Nucleus accumbens (tissue), 56 donors: Measurements from ENCODE around the gene TIFAB.
"Not testable (repeated sequence)": the region's sequence is repeated elsewhere in the genome, so short reads cannot be mapped to it uniquely, and the experiment has no call there.

ENCODE experiments used
- DNase-seq, 56 donors: peaks; one replicate each; lab custom pipeline; 2025; lab: John Stamatoyannopoulos, UW

The TIFAB gene, protein sequence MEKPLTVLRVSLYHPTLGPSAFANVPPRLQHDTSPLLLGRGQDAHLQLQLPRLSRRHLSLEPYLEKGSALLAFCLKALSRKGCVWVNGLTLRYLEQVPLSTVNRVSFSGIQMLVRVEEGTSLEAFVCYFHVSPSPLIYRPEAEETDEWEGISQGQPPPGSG

DNA sequence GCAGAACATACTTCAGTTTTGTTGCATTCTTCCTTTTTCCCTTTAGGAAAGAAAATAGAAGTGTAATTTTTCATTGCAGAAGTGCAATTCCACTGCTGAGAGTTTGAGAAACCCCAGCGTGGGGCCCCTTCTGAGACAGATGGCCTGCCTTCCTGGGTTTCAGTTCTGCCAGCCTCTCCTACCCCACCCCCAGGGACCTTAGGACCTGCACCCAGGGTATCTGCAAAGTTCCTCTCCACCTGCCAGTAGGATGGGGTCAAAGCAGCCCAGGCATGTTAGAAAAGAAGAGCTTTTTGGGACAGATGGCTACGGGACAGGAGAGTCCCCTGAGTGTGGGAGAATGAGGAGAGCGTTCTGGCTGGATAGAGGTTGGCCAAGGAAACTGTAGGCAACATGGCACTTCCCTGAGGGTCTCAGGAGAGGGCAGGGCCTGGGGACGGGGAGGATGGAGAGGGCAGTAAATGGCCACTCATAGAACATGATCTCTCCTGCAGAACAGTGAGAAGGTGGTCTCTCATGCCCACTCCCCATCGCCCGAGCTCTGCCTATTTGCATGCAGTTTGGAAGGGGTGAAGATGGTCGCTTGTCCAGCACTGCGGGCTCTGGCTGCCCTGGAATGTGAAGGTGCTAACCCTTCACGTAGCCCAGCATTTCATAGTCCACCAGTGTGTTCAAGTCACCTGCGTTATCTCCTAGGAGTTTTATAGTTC lies at the start of gene TIFAB:
Gene TIFAB, minus strand, starts transcription at position 31 of the 710 bp plus-strand sequence. CDS start 2,412 bp downstream, outside the sequence.
- peak in 1 of 56 donors; percentile 11 for DNase-seq

DNA sequence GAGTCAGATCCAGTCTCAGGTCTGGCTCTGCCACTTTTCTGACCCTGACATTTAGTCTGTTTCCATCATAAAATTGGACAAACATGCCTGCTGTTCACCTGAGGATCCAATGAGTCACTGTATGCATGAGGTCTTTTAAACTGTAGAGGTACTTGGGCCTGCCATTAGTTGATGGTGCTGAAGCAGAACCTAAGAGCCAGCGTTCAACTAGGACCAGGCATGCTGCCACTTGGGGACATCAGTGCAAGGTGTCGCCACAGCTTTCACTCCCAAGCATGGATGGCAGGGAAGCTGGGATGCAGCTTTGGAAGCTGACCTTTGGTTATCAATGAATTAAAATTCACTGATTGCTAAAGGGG lies 46.5 kb upstream of the TIFAB start:
- DNase-seq = no peak

GRCh38 chr5:135497971-135498636 lies 46.0 kb upstream of the TIFAB start:
- DNase-seq = no peak

GRCh38 chr5:135495531-135495930 lies 43.4 kb upstream of the TIFAB start:
- DNase-seq = not testable (repeated sequence)

DNA sequence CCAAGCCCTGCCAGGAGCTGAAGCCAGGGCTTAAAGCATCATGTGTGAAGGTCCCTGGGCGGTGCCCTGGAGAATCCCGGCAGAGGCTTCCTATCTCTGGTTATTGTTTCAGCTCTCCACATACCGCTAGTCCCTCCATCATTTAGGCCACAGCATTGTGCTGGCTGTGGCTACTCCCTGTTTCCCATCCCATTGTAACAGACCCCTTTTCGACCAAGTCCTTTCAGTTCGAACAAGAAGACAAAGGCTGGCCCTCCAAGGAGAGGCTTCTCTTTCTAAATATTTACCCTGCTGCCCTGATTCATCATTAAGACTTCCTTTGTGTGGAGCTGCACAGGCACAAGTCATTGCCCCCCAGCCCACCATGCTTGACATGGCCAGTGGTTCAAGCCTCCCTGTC lies 42.0 kb upstream of the TIFAB start:
- no peak for DNase-seq

GRCh38 chr5:135493406-135494180 lies 41.4 kb upstream of the TIFAB start:
- DNase-seq = peak in 2 of 56 donors; percentile 3 to 5

DNA sequence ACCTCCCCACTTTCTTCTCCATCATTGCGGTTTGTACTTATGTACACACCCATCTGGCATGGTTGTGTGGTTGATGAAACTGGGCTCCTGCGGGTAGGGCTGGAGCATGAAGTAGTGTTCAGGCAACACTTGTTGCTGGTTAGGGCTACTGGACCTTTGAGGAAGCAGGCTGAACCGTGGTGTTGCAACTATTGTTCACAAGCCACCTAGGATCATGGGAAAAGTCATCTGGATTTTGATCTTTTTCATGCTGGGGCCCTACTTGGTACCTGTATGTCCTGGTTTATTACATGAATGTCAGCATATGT lies 40.1 kb upstream of the TIFAB start:
- DNase-seq = no peak

- no peak for DNase-seq
Measured at GRCh38 chr5:135491552-135492318, 39.6 kb upstream of the TIFAB start.

DNA sequence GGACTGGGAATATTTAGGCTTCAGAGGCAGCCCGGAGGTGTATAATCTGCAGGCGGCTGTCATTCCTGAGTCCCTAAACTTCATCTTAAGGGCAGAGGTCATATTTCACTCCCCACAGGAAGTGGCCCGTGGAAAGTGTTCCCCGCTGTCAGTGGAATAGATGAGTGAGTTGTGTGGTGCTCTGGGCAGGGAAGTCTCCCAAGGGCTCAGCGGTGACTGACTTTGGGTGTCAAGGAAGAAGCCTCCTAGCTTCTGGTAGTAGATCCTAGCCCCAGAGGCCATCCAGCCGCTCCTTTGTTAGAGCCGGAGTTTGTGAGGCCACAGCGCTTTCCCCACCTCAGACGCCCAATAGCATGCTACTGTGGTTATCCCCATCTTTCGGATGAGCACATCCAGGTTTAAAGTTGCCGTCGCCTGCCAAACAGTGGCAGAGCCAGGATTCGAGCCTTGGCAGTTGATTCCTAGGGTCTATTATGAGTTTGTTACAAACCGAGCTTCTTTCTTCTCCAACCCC lies 38.9 kb upstream of the TIFAB start:
- no peak for DNase-seq

- DNase-seq = no peak
Measured at GRCh38 chr5:135490245-135491037, 38.3 kb upstream of the TIFAB start.

DNA sequence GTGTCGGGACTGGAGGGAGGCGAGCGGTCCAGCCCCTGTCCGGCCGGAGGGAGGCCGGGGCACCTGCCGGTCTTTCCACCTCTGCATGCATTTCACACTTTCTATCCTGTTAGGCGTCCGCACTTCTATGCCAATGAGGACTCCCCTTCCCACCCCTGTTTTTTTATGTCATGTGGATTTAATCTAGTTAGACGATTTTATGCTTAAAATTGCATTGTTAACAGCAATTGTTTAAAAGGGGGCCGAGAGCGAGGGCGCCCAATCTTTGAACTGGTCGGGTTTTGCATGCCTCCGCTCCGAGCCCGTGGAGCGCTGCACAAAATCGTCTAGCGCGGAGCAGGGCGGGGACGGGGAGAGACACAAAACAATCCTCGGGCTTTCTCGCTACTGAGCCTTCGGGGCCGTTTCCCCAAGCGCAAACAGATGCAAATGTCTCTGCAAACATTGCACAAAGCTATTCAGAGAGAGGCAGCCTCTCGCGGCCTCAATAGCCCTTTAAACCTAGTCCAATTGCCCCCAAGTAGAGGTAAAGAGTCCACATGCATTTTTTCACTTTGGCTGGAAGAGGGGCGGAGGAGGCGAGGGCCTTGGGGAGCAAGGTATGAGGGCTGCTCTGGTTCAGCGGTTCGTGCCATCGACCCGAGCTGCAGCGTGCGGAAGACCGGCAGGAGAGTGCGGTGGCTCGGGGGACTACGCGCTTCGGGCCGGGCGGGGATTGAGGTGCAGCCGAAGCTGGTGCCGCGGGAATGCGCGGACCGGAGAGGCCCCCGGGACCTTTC lies 37.5 kb upstream of the TIFAB start:
- DNase-seq = no peak

GRCh38 chr5:135488727-135489465 lies 36.7 kb upstream of the TIFAB start:
- peak in 38 of 56 donors; percentile 5 to 70 (median 36) for DNase-seq

DNA sequence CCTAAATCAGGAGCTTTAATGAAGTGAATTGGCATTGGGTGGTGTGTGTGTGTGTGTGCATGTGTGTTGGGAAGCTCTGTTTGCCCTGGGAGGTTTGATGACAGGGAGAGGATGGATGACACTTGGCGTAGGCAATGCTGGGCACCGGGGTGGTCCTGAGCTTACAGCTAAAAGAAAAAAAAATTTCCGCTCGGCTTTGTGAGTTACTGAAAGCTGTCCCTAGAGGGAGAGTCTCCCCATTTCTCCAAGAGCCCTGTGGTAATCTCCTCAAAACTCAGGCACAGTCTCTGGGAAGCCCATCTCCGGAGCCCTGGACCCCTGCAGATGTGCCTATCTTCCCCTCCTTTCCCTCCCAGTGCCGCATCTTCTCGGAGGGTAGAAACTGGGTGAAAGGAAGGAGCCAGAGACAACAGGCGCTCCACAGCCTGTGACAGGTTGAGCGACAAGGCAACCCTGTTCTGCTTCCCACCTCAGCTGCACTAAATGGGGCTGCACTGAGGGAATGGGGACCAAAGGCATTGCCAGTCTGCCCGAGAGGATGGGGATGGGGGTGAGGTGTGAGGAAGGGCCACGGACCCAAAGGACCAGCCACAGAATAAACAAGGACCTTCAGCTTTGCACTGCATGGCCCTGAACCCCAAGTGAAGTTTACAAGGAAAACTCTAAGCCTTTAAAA lies 35.8 kb upstream of the TIFAB start:
- no peak for DNase-seq

DNA sequence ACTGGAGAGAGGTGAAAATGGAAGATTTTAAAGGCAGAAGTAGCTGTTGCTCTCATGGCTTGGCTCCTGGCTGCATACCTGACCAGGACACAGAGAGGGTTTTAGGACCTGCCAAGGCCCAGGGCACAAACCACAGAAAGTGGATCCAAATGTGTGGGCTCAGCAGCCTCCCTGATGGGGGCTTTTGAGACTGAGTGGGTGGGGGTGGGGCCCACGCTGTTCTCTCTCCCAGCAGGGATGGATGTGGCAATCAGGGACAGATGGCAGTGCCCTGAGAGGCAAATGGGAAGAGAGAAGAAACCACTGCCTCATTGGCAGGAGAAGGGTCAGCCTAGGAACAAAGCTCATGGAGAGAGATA lies 34.9 kb upstream of the TIFAB start:
- DNase-seq = no peak

DNA sequence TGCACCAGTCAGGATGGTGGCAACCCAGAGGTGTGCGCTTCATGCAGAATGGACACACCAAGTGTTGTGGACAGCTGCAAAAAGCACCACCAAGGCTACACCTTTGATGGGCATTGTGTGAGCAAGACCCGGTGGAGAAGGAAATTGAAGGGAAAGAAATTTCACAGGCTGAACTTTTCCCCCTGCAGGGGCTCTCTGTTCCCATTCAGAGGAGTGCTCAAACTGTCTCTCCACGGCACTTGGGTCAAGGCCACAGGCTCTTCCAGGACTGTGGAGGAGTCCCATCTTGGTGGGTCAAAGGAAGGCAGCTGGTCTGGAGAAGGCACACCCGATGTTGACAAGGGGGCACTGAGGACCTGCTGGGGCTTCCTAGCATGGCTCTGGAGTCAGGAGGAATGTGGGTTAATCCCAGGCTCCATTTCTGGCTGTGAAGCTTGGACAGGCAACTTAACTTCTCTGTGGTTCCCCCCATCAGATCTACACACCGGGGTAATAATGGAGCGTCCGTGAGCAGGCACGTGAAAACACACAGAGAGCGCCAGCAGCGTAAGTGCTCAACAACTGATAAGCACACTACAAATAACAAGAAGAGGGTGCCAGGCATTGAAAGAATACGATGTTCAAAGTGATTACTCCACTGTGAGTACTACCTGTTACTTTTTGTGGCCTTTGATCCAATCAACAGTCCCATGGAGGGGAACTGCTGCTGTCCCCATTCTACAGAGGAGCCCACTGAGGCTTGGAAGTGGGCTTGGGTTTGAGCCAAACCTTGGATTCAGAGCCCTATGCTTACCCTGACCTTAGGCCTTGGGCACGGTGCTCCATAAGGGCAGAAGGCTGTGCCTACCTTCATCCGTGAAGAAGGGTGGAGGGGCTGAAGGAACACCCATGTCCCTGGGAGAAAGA lies 34.2 kb upstream of the TIFAB start:
- no peak for DNase-seq

- no peak for DNase-seq
Measured at GRCh38 chr5:135484674-135485086, 32.5 kb upstream of the TIFAB start.
